Glutamatergic neuron (in vitro differentiated cells): ENCODE data around the gene SGCD. TPM values are rescaled to one million over a fixed set of nuclear protein-coding genes. Genes with fewer than 3 reads are reported as not detected.

Source experiments
- DNase-seq: peaks from one replicate; pipeline ENCODE4 v3.0.0; 2022
- H3K27ac Mint-ChIP-seq: one replicate; pipeline ENCODE4 v1.8.0; 2020; ENCODE audit warnings: mild to moderate bottlenecking, mixed read lengths, inconsistent platforms; ENCODE audit not compliant: unreplicated experiment
- H3K27me3 Mint-ChIP-seq: one replicate; pipeline ENCODE4 v1.8.0; 2020; ENCODE audit warnings: mild to moderate bottlenecking, moderate library complexity, mixed read lengths, inconsistent platforms; ENCODE audit not compliant: unreplicated experiment
- H3K36me3 Mint-ChIP-seq: one replicate; pipeline ENCODE4 v1.8.0; 2020; ENCODE audit warnings: mild to moderate bottlenecking, mixed read lengths, inconsistent platforms; ENCODE audit not compliant: unreplicated experiment
- H3K4me1 Mint-ChIP-seq: one replicate; pipeline ENCODE4 v1.8.0; 2020; ENCODE audit warnings: mild to moderate bottlenecking, low read depth, mixed read lengths, inconsistent platforms; ENCODE audit not compliant: unreplicated experiment
- H3K4me3 Mint-ChIP-seq: one replicate; pipeline ENCODE4 v1.8.0; 2020; ENCODE audit warnings: mild to moderate bottlenecking, mixed read lengths, inconsistent platforms; ENCODE audit not compliant: unreplicated experiment
- H3K9me3 Mint-ChIP-seq: one replicate; pipeline ENCODE4 v1.8.0; 2020; ENCODE audit warnings: mild to moderate bottlenecking, moderate library complexity, mixed read lengths, inconsistent platforms; ENCODE audit not compliant: unreplicated experiment
- CTCF ChIP-seq: fragments of 200-600 bp; sonication (generic); IDR thresholded peaks from one replicate; pipeline ENCODE4 v1.5.0; 2021; ENCODE audit not compliant: partially characterized antibody, unreplicated experiment
- total RNA-seq: library from RNA; stranded (reverse); fragmentation: NEBNext Ultra II Directional; extraction: Animal tissue kit (Norgen Biotek cat#: 25700); gene quantifications from one replicate; pipeline ENCODE4 v1.2.1, GENCODE V29; 2021; ENCODE audit not compliant: unreplicated experiment

Gene SGCD
- total RNA-seq, 1 donor from 2014 or later = 0.20 TPM

DNA sequence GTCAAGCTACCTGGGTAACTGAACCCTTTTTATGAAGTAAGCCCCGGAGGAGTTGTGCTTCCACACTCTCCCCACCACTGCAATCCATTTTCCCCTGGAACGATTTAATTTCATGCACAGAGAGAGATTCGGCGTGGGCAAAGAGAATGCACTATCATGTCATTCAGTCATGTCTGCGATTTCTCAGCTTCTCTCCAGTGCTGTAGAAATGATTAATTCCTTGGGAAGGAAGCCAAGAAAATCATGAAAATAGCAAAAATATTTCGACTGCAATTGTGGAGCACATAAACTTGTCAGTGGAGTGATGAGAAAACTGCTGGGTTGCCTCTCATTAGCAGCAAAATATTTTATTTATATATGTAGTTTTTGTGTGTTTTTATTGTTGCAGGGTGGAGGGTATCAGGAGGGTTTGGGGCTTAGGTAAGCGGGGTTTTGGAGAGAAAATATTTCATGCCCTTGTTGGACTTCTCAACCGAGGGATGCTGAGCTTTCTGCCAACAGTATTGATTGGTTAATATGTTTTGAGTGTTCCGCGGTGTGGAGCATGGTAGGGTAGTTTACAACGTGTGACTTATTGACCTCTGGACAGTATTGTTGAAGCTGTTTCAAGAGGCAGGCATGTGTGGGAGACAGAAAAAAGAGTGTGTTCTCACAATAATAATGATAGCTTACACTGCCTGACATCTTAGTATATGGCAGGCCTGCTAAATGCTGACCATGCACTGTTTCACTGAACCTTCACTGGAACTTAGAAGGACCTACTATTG lies 69.3 kb downstream of the SGCD start:
- no peak for DNase-seq
- H3K36me3 Mint-ChIP-seq = no peaks in the 10 kb centered on the region
- peak overlapping the region; percentile 14 for H3K27ac Mint-ChIP-seq
- no peaks in the 10 kb centered on the region for H3K27me3 Mint-ChIP-seq
- H3K9me3 Mint-ChIP-seq = no peaks in the 10 kb centered on the region
- no peak for TF ChIP-seq CTCF
- H3K4me3 Mint-ChIP-seq = no peak overlapping the region
- peaks cover 10% of the 10 kb centered on the region for H3K4me1 Mint-ChIP-seq

GRCh38 chr5:156396830-156397081 lies 69.8 kb downstream of the SGCD start:
- Mint-ChIP-seq H3K9me3 (no peaks in the 10 kb centered on the region), H3K27me3 (no peaks in the 10 kb centered on the region), H3K36me3 (no peaks in the 10 kb centered on the region), H3K27ac (no peak overlapping the region), H3K4me3 (no peak overlapping the region), H3K4me1 (peaks cover 10% of the 10 kb centered on the region)
- DNase-seq = no peak
- TF ChIP-seq CTCF = no peak

DNA sequence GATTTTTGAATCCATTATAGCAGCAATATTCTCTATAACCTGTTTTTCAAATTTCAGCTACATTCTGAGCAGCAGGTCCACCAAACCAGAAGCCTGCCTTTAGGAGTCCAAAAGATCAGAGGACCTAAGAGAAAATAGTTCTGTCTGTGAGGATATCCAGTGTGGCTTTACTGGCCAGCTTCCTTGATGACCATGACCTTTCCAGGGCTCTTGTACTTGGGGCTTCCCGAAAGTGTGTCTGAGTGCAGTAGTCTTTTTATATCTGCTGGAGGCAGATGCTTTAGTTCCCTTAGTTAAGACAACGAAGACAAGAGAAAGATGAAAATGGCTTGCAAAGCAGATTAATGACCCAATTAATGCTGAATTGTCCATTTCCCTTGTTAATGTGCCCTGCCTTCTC lies 72.4 kb downstream of the SGCD start:
- no peak overlapping the region for H3K4me3 Mint-ChIP-seq
- no peaks in the 10 kb centered on the region for H3K36me3 Mint-ChIP-seq
- no peak for DNase-seq
- no peaks in the 10 kb centered on the region for H3K27me3 Mint-ChIP-seq
- no peak for TF ChIP-seq CTCF
- no peak overlapping the region for H3K27ac Mint-ChIP-seq
- H3K4me1 Mint-ChIP-seq = peaks cover 14% of the 10 kb centered on the region
- H3K9me3 Mint-ChIP-seq = no peaks in the 10 kb centered on the region

DNA sequence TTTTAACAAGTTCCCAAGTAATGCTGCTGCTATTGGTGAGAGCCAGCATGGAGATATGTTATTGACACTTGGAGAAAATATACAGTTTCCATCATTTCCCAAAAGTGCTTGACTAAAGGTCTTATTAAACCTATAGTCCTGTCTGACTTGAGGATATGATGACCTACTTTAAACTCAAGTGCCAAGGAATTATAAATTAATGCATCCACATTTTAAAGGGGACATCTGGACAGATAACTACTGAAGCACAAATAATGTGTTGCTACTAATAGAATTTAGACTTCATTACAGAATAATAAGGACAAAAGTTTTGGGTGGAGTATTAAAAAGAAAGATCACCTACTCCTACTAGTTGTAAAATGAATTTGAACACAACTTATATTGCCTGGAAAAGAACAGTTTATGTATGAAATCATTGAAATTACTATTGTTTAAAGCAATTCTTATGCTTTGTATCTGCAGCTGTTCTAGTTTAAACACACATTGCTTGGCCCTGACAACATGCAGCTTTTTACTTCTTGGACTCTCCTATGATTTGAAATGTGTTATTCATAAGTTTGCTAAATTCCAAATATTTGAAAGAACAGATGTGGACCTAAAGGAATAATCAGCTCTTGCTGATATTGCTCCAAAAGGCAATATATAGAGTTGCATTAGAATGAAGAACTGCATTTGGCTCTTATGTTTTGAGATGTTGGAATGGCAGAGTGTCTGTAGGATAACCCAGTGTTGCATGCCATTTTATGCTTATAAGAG lies 73.4 kb downstream of the SGCD start:
- H3K36me3 Mint-ChIP-seq = no peaks in the 10 kb centered on the region
- no peak overlapping the region for H3K27ac Mint-ChIP-seq
- no peak for TF ChIP-seq CTCF
- H3K9me3 Mint-ChIP-seq = no peaks in the 10 kb centered on the region
- no peaks in the 10 kb centered on the region for H3K27me3 Mint-ChIP-seq
- H3K4me1 Mint-ChIP-seq = peaks cover 14% of the 10 kb centered on the region
- H3K4me3 Mint-ChIP-seq = no peak overlapping the region
- DNase-seq = no peak

- Mint-ChIP-seq H3K36me3 (no peaks in the 10 kb centered on the region), H3K27ac (no peak overlapping the region), H3K4me1 (peaks cover 11% of the 10 kb centered on the region), H3K9me3 (no peaks in the 10 kb centered on the region), H3K27me3 (no peaks in the 10 kb centered on the region), H3K4me3 (no peak overlapping the region)
- TF ChIP-seq CTCF = no peak
- DNase-seq = no peak
These were observed 74.8 kb downstream of the SGCD start for GRCh38 chr5:156401804-156402203.
